Upper lobe of left lung (tissue), 4 donors: ENCODE measurements around the gene SLCO3A1.

ENCODE experiments used
- CTCF ChIP-seq, 6 experiments: fragments of 450-650 bp in 4 of 6; fragments of 200-600 bp in 2 of 6; sonication (generic) in 2 of 6; IDR thresholded peaks; one replicate each; pipeline ENCODE4 v1.5.1; 2016 to 2019; ENCODE audit warnings: antibody characterized with exemption in 6 of 6
- EP300 ChIP-seq, 4 donors: sonication (generic); formaldehyde crosslinking; IDR thresholded peaks; one replicate each; pipeline ENCODE4 v1.5.1; 2017; ENCODE audit warnings: antibody characterized with exemption in 4 of 4, control low read depth in 2 of 4
- POLR2A ChIP-seq, 4 donors: fragments of 450-650 bp; IDR thresholded peaks; one replicate each; pipeline ENCODE4 v1.5.1; 2016 to 2017; ENCODE audit warnings: antibody characterized with exemption in 4 of 4, mild to moderate bottlenecking in 2 of 4

GRCh38 chr15:92051716-92052115 is 198.2 kb downstream of the SLCO3A1 start:
- TF ChIP-seq POLR2A (IDR thresholded peaks at IDR 0.05) = no peak
- no peak for TF ChIP-seq CTCF (IDR thresholded peaks at IDR 0.05)
- TF ChIP-seq EP300 (IDR thresholded peaks at IDR 0.05) = no peak
